Liver (tissue), 9 donors: ENCODE measurements around the gene GRIN2D. TPM values are rescaled to one million over a fixed set of nuclear protein-coding genes. Genes with fewer than 3 reads are reported as not detected.

Experiments
- DNase-seq: peaks from one replicate; pipeline ENCODE4 v3.0.0-alpha.2; 2017; ENCODE audit warnings: low spot score
- H3K27ac ChIP-seq, 2 donors: one replicate each; pipeline ENCODE4 v1.7.0; 2013; ENCODE audit warnings: inconsistent platforms in 2 of 2, low read length in 2 of 2, control low read depth in 1 of 2, low read depth in 1 of 2, mild to moderate bottlenecking in 1 of 2
- H3K27me3 ChIP-seq, 4 donors: one replicate each; pipeline versions ENCODE4 v1.6.1 to v1.7.0; 2013; ENCODE audit warnings: low read length in 3 of 4, inconsistent platforms in 1 of 4, mild to moderate bottlenecking in 1 of 4, moderate library complexity in 1 of 4; ENCODE audit not compliant: control insufficient read depth in 4 of 4, insufficient read depth in 4 of 4
- H3K36me3 ChIP-seq, 4 donors: one replicate each; pipeline versions ENCODE4 v1.6.1 to v1.7.0; 2013; ENCODE audit warnings: low read length in 3 of 4, mild to moderate bottlenecking in 3 of 4, low read depth in 1 of 4, moderate library complexity in 1 of 4; ENCODE audit not compliant: control insufficient read depth in 4 of 4, insufficient read depth in 3 of 4
- H3K4me1 ChIP-seq, 4 donors: one replicate each; pipeline versions ENCODE4 v1.6.1 to v1.7.0; 2013; ENCODE audit warnings: low read length in 3 of 4, mild to moderate bottlenecking in 3 of 4, moderate library complexity in 1 of 4; ENCODE audit not compliant: control insufficient read depth in 4 of 4, insufficient read depth in 4 of 4
- H3K4me3 ChIP-seq, 3 donors: one replicate each; pipeline versions ENCODE4 v1.6.1 to v1.7.0; 2013; ENCODE audit warnings: low read length in 3 of 3, control low read depth in 1 of 3, low read depth in 1 of 3, mild to moderate bottlenecking in 1 of 3
- H3K9ac ChIP-seq, 2 donors: one replicate each; pipeline ENCODE4 v1.7.0; 2013; ENCODE audit warnings: low read length in 2 of 2, mild to moderate bottlenecking in 2 of 2, moderate library complexity in 2 of 2, control low read depth in 1 of 2, low read depth in 1 of 2
- H3K9me3 ChIP-seq, 4 donors: one replicate each; pipeline versions ENCODE4 v1.6.1 to v1.7.0; 2013; ENCODE audit warnings: low read length in 3 of 4; ENCODE audit not compliant: control insufficient read depth in 4 of 4
- CTCF ChIP-seq: fragments of 150-350 bp; IDR thresholded peaks from 2 replicates; pipeline ENCODE4 v1.5.1; 2017; ENCODE audit warnings: improper control_type of control experiment, low read depth, low read length; ENCODE audit not compliant: missing input control
- EGR1 ChIP-seq, 2 donors: IDR thresholded peaks; 2 replicates each; pipeline ENCODE4 v1.6.1; 2016 to 2018; ENCODE audit warnings: antibody characterized with exemption in 2 of 2, low read depth in 2 of 2
- FOXA1 ChIP-seq: IDR thresholded peaks from 2 replicates; pipeline ENCODE4 v1.6.1; 2016; ENCODE audit warnings: antibody characterized with exemption
- FOXA2 ChIP-seq: IDR thresholded peaks from 2 replicates; pipeline ENCODE4 v1.6.1; 2016; ENCODE audit warnings: antibody characterized with exemption
- GABPA ChIP-seq, 2 donors: IDR thresholded peaks in 1 of 2; conservative IDR thresholded peaks in 1 of 2; 2 replicates each; pipeline ENCODE4 v1.6.1; 2016; ENCODE audit warnings: antibody characterized with exemption in 2 of 2, mild to moderate bottlenecking in 1 of 2, moderate library complexity in 1 of 2
- HNF4A ChIP-seq, 2 donors: conservative IDR thresholded peaks; 2 replicates each; pipeline ENCODE4 v1.6.1; 2016; ENCODE audit warnings: antibody characterized with exemption in 2 of 2, mild to moderate bottlenecking in 2 of 2
- HNF4G ChIP-seq: IDR thresholded peaks from 2 replicates; pipeline ENCODE4 v1.6.1; 2016; ENCODE audit warnings: antibody characterized with exemption
- JUND ChIP-seq, 2 donors: IDR thresholded peaks; 2 replicates each; pipeline ENCODE4 v1.6.1; 2016; ENCODE audit warnings: antibody characterized with exemption in 2 of 2
- NR2F2 ChIP-seq: IDR thresholded peaks from 2 replicates; pipeline ENCODE4 v1.6.1; 2016; ENCODE audit warnings: antibody characterized with exemption
- REST ChIP-seq: IDR thresholded peaks from 2 replicates; pipeline ENCODE4 v1.6.1; 2016; ENCODE audit warnings: antibody characterized with exemption, mild to moderate bottlenecking
- RXRA ChIP-seq, 2 donors: IDR thresholded peaks; 2 replicates each; pipeline ENCODE4 v1.6.1; 2017 to 2018; ENCODE audit warnings: antibody characterized with exemption in 2 of 2, mild to moderate bottlenecking in 1 of 2
- SP1 ChIP-seq: IDR thresholded peaks from 2 replicates; pipeline ENCODE4 v1.6.1; 2018; ENCODE audit warnings: antibody characterized with exemption, mild to moderate bottlenecking
- TAF1 ChIP-seq: conservative IDR thresholded peaks from 2 replicates; pipeline ENCODE4 v1.6.1; 2016; ENCODE audit warnings: antibody characterized with exemption, mild to moderate bottlenecking
- YY1 ChIP-seq: IDR thresholded peaks from 2 replicates; pipeline ENCODE4 v1.6.1; 2016; ENCODE audit warnings: antibody characterized with exemption, mild to moderate bottlenecking
- WGBS: extraction: QIAGEN DNeasy Blood & Tissue Kit; methylation state at CpG from one replicate; pipeline ENCODE4 v1.1.7; 2013; 5-methylcytosine and 5-hydroxymethylcytosine counted together
- polyA plus RNA-seq, 2 donors: library from polyadenylated mRNA; stranded (reverse) in 1 of 2; unstranded in 1 of 2; fragments of 200-250 nt in 1 of 2; fragments of >200 nt in 1 of 2; fragmentation: Nextera tagmentation in 1 of 2; extraction: Ambion mirVana in 1 of 2; gene quantifications; one replicate each; pipeline versions ENCODE4 v1.2.1 to v1.2.3, GENCODE V29; 2013 to 2015
- total RNA-seq, 2 donors: library from RNA; depleted of rRNA; stranded (reverse); fragments of >200 nt; gene quantifications; one replicate each; pipeline ENCODE4 v1.2.3, GENCODE V29; 2014
- TF ChIP-seq, protein P1 (sequence below): IDR thresholded peaks from 2 replicates; pipeline ENCODE4 v1.6.1; 2016; ENCODE audit warnings: antibody characterized with exemption
- TF ChIP-seq, protein P2 (sequence below): IDR thresholded peaks from 2 replicates; pipeline ENCODE4 v1.6.1; 2016; ENCODE audit warnings: antibody characterized with exemption
- TF ChIP-seq, protein P3 (sequence below): IDR thresholded peaks from 2 replicates; pipeline ENCODE4 v1.6.1; 2016; ENCODE audit warnings: antibody characterized with exemption
- donor health status: healthy.
- donor health status: healthy.
- donor health status: healthy.
- donor health status: healthy.
- donor health status: healthy.

The GRIN2D gene
- total and polyA plus RNA-seq, 4 donors = 0.13 to 0.33 (median 0.17) TPM; not detected in 1

- WGBS = 97% methylated on average over 6 of the region's 6 CpGs
- Histone ChIP-seq H3K36me3 (peaks cover 0 to 8% (median 4%) of the 10 kb centered on the region in 4 donors), H3K27me3 (no peaks in the 10 kb centered on the region), H3K4me1 (no peaks in the 10 kb centered on the region), H3K27ac (no peak overlapping the region), H3K4me3 (no peak overlapping the region), H3K9ac (no peak overlapping the region), H3K9me3 (no peaks in the 10 kb centered on the region)
- TF ChIP-seq GABPA (IDR thresholded peaks at IDR 0.05 in 1 of 2, conservative IDR thresholded peaks at IDR 0.05 in 1 of 2) = no peak
- TF ChIP-seq FOXA2 = no peak
- TF ChIP-seq, protein P1, sequence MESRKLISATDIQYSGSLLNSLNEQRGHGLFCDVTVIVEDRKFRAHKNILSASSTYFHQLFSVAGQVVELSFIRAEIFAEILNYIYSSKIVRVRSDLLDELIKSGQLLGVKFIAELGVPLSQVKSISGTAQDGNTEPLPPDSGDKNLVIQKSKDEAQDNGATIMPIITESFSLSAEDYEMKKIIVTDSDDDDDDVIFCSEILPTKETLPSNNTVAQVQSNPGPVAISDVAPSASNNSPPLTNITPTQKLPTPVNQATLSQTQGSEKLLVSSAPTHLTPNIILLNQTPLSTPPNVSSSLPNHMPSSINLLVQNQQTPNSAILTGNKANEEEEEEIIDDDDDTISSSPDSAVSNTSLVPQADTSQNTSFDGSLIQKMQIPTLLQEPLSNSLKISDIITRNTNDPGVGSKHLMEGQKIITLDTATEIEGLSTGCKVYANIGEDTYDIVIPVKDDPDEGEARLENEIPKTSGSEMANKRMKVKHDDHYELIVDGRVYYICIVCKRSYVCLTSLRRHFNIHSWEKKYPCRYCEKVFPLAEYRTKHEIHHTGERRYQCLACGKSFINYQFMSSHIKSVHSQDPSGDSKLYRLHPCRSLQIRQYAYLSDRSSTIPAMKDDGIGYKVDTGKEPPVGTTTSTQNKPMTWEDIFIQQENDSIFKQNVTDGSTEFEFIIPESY = no peak
- no peak for DNase-seq
Measured at GRCh38 chr19:48344892-48345291, 48.6 kb upstream of the GRIN2D start.

GRCh38 chr19:48346191-48346590 lies 47.3 kb upstream of the GRIN2D start:
- Histone ChIP-seq H3K9me3 (no peaks in the 10 kb centered on the region), H3K27ac (no peak overlapping the region), H3K9ac (no peak overlapping the region), H3K4me1 (no peaks in the 10 kb centered on the region), H3K4me3 (no peak overlapping the region), H3K36me3 (peaks cover 0 to 8% (median 4%) of the 10 kb centered on the region in 4 donors), H3K27me3 (no peaks in the 10 kb centered on the region)
- 99% methylated on average over 2 of the region's 2 CpGs for WGBS
- TF ChIP-seq EGR1 (IDR thresholded peaks at IDR 0.05; ENCODE audit: low read depth in 2 of 2) (no peak), YY1 (no peak), HNF4A (conservative IDR thresholded peaks at IDR 0.05) (no peak), GABPA (IDR thresholded peaks at IDR 0.05 in 1 of 2, conservative IDR thresholded peaks at IDR 0.05 in 1 of 2) (no peak), NR2F2 (no peak), CTCF (no peak), FOXA1 (no peak), SP1 (no peak), HNF4G (no peak), FOXA2 (no peak), TAF1 (no peak), REST (no peak), RXRA (IDR thresholded peaks at IDR 0.05) (no peak), JUND (IDR thresholded peaks at IDR 0.05) (no peak)
- TF ChIP-seq, protein P2, sequence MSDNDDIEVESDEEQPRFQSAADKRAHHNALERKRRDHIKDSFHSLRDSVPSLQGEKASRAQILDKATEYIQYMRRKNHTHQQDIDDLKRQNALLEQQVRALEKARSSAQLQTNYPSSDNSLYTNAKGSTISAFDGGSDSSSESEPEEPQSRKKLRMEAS = no peak
- TF ChIP-seq, protein P3, sequence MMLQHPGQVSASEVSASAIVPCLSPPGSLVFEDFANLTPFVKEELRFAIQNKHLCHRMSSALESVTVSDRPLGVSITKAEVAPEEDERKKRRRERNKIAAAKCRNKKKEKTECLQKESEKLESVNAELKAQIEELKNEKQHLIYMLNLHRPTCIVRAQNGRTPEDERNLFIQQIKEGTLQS = no peak
- TF ChIP-seq, protein P1 = no peak
- DNase-seq = no peak
